Measurements from ENCODE around the gene MYOZ3. TPM values are rescaled to one million over a fixed set of nuclear protein-coding genes. Genes with fewer than 3 reads are reported as not detected.

MYOZ3 gene
- total RNA-seq: 17.9 TPM

GRCh38 chr5:150661086-150661485 lies at the start of gene MYOZ3:
Gene MYOZ3, plus strand, starts transcription at chr5:150661251. Its CDS starts 1,691 bp downstream, at chr5:150662942.
- DNase-seq (ENCODE audit: low spot score) (no peak), ATAC-seq (no peak)
- intact Hi-C loops (cut with DNase I): no loop called here

DNA sequence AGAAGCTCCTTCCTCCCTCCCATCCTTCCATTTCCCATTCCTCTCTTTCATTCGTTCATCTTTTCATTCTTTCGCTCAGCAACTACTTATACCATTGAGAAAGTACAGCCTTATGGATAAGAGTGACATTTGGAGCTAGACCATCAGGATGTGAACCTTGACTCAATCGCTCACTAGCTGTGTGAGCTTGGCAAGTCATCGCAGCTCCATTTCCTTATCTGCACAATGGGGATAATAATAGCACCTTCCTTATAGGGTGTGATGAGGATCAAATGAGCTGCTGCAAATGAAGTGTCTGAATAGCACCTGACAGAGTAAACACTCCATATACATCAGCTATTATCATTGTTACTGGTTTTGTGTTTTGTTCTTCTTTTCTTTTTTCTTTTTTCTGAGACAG lies 48.6 kb upstream of the MYOZ3 start:
- intact Hi-C loops (cut with DNase I): no loop called here
- ATAC-seq: no peak
- DNase-seq (ENCODE audit: low spot score): no peak

DNA sequence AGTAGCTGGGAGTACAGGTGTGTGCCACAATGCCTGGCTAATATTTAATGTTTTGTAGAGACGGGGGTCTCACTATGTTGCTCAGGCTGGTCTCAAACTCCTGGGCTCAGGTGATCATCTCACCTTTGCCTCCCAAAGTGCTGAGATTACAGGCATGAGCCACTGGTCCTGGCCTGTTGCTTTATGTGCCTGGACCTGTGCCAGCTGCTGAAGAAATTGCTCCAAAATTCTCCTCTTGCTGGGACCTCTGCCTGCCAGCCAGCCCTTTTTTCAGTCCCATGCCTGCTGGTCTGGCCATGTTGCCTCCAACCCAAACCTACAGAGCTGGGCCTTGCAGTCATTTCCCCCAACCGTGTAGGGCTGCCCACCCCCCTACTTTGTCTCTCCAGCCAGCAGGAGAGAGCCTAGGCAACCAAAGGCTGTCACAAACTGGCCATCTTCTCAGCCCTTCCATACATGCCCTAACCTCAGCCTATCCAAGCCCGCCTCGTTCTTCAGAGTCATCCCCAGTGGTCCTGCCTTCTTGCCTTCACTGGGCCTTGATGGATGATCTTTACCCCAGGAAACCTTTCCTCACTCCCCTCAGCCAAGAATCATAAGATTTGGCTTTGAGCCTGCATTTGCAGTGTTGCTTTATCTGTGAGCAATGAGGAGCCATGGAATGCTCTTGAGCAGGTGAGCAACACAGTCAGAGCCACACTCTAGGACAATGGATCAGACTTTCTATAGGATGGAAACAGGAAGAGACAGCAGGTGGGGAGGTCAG lies 48.0 kb upstream of the MYOZ3 start:
- no peak for ATAC-seq
- intact Hi-C loops (cut with DNase I): no loop called here
- no peak for DNase-seq (ENCODE audit: low spot score)

GRCh38 chr5:150613991-150614660 lies 46.9 kb upstream of the MYOZ3 start:
- DNase-seq (ENCODE audit: low spot score) (no peak), ATAC-seq (no peak)
- intact Hi-C loops (cut with DNase I): no loop called here

- intact Hi-C loops (cut with DNase I): no loop called here
- ATAC-seq (no peak), DNase-seq (ENCODE audit: low spot score) (no peak)
Observed at GRCh38 chr5:150614661-150615060, 46.4 kb upstream of the MYOZ3 start.

DNA sequence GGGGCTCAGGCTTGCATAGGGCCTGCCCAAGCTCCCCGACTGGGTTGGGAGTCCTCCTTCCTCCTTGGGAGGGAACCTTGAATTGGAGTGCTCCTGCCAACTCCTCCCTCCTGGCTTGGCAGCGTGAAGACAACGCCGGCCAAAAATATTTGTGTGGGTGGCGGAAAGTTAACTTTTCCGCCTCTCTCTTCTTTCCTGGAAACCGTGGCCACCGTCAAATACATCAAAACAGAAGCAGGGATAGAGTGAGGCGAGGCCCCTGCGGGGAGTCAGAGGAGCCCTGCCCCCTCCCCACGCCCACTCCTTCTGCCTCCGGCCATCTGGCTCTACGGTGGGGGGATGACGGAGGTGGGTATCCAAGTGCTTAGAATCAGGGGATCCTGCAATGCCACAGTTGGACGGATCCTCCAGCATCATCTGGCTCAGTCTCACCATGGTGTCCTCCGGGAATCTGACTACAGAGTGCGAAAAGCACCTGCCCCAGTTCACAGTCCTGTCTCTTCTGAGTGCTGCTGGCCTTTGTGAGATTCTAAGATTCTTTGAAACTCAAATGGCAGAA lies 45.8 kb upstream of the MYOZ3 start:
- ATAC-seq: peak; percentile 61
- DNase-seq (ENCODE audit: low spot score): no peak
- intact Hi-C loops (cut with DNase I): no loop called here

GRCh38 chr5:150616024-150616470 lies 45.0 kb upstream of the MYOZ3 start:
- DNase-seq (ENCODE audit: low spot score): peak; percentile 79
- intact Hi-C loops (cut with DNase I): no loop called here
- ATAC-seq: peak; percentile 54

GRCh38 chr5:150616506-150616905 lies 44.5 kb upstream of the MYOZ3 start:
- no peak for DNase-seq (ENCODE audit: low spot score)
- intact Hi-C loops (cut with DNase I): no loop called here
- no peak for ATAC-seq

GRCh38 chr5:150618163-150618562 lies 42.9 kb upstream of the MYOZ3 start:
- intact Hi-C loops (cut with DNase I): no loop called here
- no peak for ATAC-seq
- no peak for DNase-seq (ENCODE audit: low spot score)

GRCh38 chr5:150618588-150619281 lies 42.3 kb upstream of the MYOZ3 start:
- intact Hi-C loops (cut with DNase I): no loop called here
- DNase-seq (ENCODE audit: low spot score) (no peak), ATAC-seq (peak; percentile 36)

- DNase-seq (ENCODE audit: low spot score): no peak
- intact Hi-C loops (cut with DNase I): no loop called here
Observed at GRCh38 chr5:150619359-150620230, 41.5 kb upstream of the MYOZ3 start.

DNA sequence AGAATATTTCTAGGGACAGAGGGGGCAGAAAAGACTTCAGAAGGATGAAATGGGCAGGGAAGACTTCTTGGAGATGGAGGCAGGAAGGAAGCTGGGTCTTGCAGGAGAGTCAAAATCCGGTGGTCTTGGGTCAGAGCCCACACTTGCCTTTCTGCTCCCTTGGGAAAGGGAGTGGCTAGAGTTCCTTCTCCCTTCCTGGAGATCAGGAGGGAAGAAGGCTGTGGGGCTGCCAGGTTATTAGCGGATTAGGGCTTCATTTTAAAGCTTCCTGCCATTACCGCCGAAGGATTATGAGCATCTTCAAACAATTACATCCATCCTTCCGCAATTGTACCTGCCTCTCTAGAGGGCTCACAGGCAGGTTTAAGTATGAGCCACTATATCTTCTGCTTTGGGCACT lies 39.8 kb upstream of the MYOZ3 start:
- intact Hi-C loops (cut with DNase I): no loop called here
- no peak for ATAC-seq

More at GRCh38 chr5:150619359-150620230, 41.5 kb upstream of the MYOZ3 start:
- peak; percentile 46 for ATAC-seq

DNA sequence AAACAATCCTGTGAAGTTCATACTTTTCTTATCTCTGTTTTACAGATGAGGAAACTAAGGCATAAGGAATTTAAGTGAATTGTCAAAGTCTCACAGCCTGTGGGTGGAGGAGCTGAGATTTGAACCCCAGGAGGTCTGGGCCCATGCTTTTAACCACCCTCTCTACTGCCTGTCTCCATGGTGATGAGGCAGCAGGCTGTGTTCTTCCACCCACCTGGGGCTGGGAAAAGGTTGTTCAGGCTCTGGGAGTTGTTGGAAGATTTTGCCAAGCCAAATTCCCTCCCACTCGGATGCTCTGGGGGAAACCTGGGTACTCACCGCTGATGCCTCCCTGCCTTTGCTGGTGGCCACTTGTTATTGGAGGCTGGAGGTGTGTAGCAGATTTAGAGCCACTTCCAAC lies 38.9 kb upstream of the MYOZ3 start:
- intact Hi-C loops (cut with DNase I): no loop called here
- ATAC-seq: no peak
- no peak for DNase-seq (ENCODE audit: low spot score)

More for the DNA sequence above, 39.8 kb upstream of the MYOZ3 start:
- no peak for DNase-seq (ENCODE audit: low spot score)

- DNase-seq (ENCODE audit: low spot score): no peak
- ATAC-seq: no peak
- intact Hi-C loops (cut with DNase I): no loop called here
Observed at GRCh38 chr5:150623152-150623877, 37.7 kb upstream of the MYOZ3 start.

- DNase-seq (ENCODE audit: low spot score): no peak
- no peak for ATAC-seq
- intact Hi-C loops (cut with DNase I): no loop called here
Observed at GRCh38 chr5:150623878-150624216, 37.2 kb upstream of the MYOZ3 start.

DNA sequence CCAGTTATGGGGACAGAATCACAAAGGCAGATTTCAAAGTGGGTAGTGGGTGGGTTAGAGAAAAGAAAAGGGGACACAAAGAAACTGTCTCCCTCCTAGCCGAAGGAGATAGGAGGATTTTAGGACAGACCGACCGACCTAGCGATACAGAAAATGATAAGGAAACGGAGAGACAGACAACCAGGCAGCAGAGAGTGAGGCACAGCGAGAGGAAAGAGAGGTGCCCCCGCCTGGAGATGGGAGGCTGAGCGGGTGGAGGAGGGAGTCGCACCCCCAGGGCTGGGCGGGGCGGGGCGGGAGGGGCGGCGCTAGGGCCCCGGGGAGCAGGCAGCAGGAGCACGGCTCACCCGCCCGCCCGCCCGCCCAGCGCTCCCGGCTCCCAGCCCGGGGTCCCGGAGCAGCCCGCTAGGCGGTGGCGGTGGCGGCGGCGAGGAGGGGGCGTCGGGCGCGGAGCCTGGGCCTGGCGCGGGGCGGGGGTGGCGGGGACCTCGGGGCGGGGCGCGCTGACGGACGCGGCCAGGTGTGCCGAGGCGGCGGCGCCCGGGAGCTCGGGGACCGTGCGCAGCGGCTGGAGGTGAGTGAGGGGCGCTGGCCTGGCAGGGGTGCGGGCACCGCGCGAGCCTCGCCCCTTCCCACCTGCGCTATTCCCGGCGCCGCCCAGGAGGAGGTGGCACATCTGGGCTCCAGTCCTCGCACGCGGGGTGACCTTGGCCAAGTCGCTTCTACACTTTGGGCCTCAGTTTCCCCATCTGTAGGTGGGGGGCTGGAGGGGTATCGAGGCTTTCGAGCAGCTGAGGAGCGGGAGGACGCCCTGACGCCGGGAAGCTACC lies 36.5 kb upstream of the MYOZ3 start:
- DNase-seq (ENCODE audit: low spot score) (no peak), ATAC-seq (peak; percentile 43)
- intact Hi-C loops (cut with DNase I): no loop called here

DNA sequence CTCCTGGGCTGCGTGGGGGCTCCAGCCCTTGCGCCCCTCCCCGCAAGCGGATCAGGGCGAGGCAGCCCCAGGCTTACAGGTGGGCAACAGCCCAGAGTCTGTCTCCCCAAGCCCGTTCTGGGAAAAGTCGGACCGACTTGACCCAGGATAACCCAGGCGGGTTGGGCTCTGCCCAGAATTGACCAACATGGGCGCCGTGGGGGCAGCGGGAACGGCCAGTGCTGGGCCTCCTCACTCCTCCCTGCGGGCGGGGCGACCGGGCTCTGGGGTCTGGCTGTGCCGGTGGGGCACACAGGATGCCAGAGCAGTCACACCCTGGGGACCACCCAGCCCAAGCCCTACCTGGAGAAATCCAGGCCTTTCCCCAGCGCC lies 35.9 kb upstream of the MYOZ3 start:
- ATAC-seq (peak; percentile 69), DNase-seq (ENCODE audit: low spot score) (no peak)
- intact Hi-C loops (cut with DNase I): no loop called here
